EL (cell line): ENCODE measurements around the gene RPL22.

Experiments
- DNase-seq: peaks from one replicate; pipeline ENCODE4 v3.0.0-alpha.2; 2016

The RPL22 gene

GRCh38 chr1:6170742-6171201 is 28.6 kb downstream of the RPL22 start:
- no peak for DNase-seq

- DNase-seq = no peak
Observed at GRCh38 chr1:6170116-6170741, 29.2 kb downstream of the RPL22 start.

- DNase-seq = no peak
Observed at GRCh38 chr1:6168947-6169586, 30.3 kb downstream of the RPL22 start.

- DNase-seq = no peak
Observed at GRCh38 chr1:6167391-6168303, 31.7 kb downstream of the RPL22 start.

GRCh38 chr1:6166655-6167390 is 32.6 kb downstream of the RPL22 start:
- DNase-seq = no peak

GRCh38 chr1:6166221-6166620 is 33.2 kb downstream of the RPL22 start:
- DNase-seq = no peak

GRCh38 chr1:6165441-6165985 is 33.9 kb downstream of the RPL22 start:
- no peak for DNase-seq

- no peak for DNase-seq
Observed at GRCh38 chr1:6165027-6165426, 34.4 kb downstream of the RPL22 start.

- no peak for DNase-seq
Observed at GRCh38 chr1:6163973-6164617, 35.3 kb downstream of the RPL22 start.

GRCh38 chr1:6163191-6163972 is 36.0 kb downstream of the RPL22 start:
- no peak for DNase-seq

GRCh38 chr1:6162773-6163172 is 36.6 kb downstream of the RPL22 start:
- no peak for DNase-seq

GRCh38 chr1:6162341-6162740 is 37.1 kb downstream of the RPL22 start:
- DNase-seq = no peak

- DNase-seq = no peak
Observed at GRCh38 chr1:6158181-6158580, 41.2 kb downstream of the RPL22 start.

GRCh38 chr1:6157528-6158174 is 41.7 kb downstream of the RPL22 start:
- peak; percentile 58 for DNase-seq

- DNase-seq = no peak
Observed at GRCh38 chr1:6157132-6157527, 42.3 kb downstream of the RPL22 start.

GRCh38 chr1:6154525-6155319 is 44.7 kb downstream of the RPL22 start:
- DNase-seq = no peak

GRCh38 chr1:6152882-6153281 is 46.5 kb downstream of the RPL22 start:
- no peak for DNase-seq

GRCh38 chr1:6152181-6152580 is 47.2 kb downstream of the RPL22 start:
- DNase-seq = no peak

GRCh38 chr1:6151291-6151822 is 48.0 kb downstream of the RPL22 start:
- no peak for DNase-seq
